ENCODE results near the gene SH2D3A. TPM values are rescaled to one million over a fixed set of nuclear protein-coding genes. Genes with fewer than 3 reads are reported as not detected.
A peak's percentile ranks its signal among the peaks of the same experiment; 100 is the strongest.

The SH2D3A gene
- total and polyA plus RNA-seq, 10 donors, result 7.5 to 17.1 (median 10.2) TPM

GRCh38 chr19:6811378-6811777 lies 44.1 kb upstream of the SH2D3A start:
- intact Hi-C loops (cut with DNase I; ENCODE audit: low total_unique reads), result no loop called here
- DNase-seq, result no peak
- TF ChIP-seq POLR2A (IDR thresholded peaks at IDR 0.05) (no peak), CTCF (IDR thresholded peaks at IDR 0.05 in 8 of 11, conservative IDR thresholded peaks at IDR 0.05 in 3 of 11) (no peak), POLR2AphosphoS5 (IDR thresholded peaks at IDR 0.05) (no peak)
- Histone ChIP-seq H3K36me3 (peaks cover 0 to 33% (median 1%) of the 10 kb centered on the region in 6 donors), H3K27me3 (replicated peaks in 1 of 7) (no peaks in the 10 kb centered on the region), H3K4me1 (peaks cover 0 to 85% (median 17%) of the 10 kb centered on the region in 6 donors), H3K9me3 (no peaks in the 10 kb centered on the region), H3K27ac (peak overlapping the region in 1 of 8 donors; percentile 9), H3K4me3 (no peak overlapping the region)
- WGBS, 5 donors, result 89 to 97% (median 94%) methylated on average over 3 of the region's 3 CpGs

- Histone ChIP-seq H3K36me3 (peaks cover 0 to 26% (median 1%) of the 10 kb centered on the region in 6 donors), H3K27me3 (replicated peaks in 1 of 7) (no peaks in the 10 kb centered on the region), H3K27ac (no peak overlapping the region), H3K4me1 (peaks cover 0 to 85% (median 16%) of the 10 kb centered on the region in 6 donors), H3K4me3 (no peak overlapping the region), H3K9me3 (no peaks in the 10 kb centered on the region)
- no peak for DNase-seq
- TF ChIP-seq POLR2A (IDR thresholded peaks at IDR 0.05) (no peak), CTCF (IDR thresholded peaks at IDR 0.05 in 8 of 11, conservative IDR thresholded peaks at IDR 0.05 in 3 of 11) (no peak)
- intact Hi-C loops (cut with DNase I; ENCODE audit: low total_unique reads), result no loop called here
- 70 to 86% (median 79%) methylated on average over 4 of the region's 4 CpGs for WGBS, 5 donors
These were observed 42.0 kb upstream of the SH2D3A start for GRCh38 chr19:6809262-6809661.

GRCh38 chr19:6808494-6808893 lies 41.3 kb upstream of the SH2D3A start:
- DNase-seq, result no peak
- peaks cover 0 to 85% (median 14%) of the 10 kb centered on the region in 6 donors for H3K4me1 ChIP-seq
- intact Hi-C loops (cut with DNase I; ENCODE audit: low total_unique reads), result no loop called here
- 85 to 100% (median 97%) methylated on average over 1 of the region's 1 CpG for WGBS, 5 donors
- peaks cover 0 to 26% (median 1%) of the 10 kb centered on the region in 6 donors for H3K36me3 ChIP-seq
- H3K9me3 ChIP-seq, result no peaks in the 10 kb centered on the region
- TF ChIP-seq POLR2A (IDR thresholded peaks at IDR 0.05) (no peak), CTCF (IDR thresholded peaks at IDR 0.05 in 8 of 11, conservative IDR thresholded peaks at IDR 0.05 in 3 of 11) (no peak), POLR2AphosphoS5 (IDR thresholded peaks at IDR 0.05) (no peak)
- no peaks in the 10 kb centered on the region for H3K27me3 ChIP-seq (replicated peaks in 1 of 7)
- H3K4me3 ChIP-seq, result no peak overlapping the region
- no peak overlapping the region for H3K27ac ChIP-seq

- Histone ChIP-seq H3K36me3 (peaks cover 0 to 26% (median 1%) of the 10 kb centered on the region in 6 donors), H3K27me3 (replicated peaks in 1 of 7) (no peaks in the 10 kb centered on the region), H3K27ac (no peak overlapping the region), H3K9me3 (no peaks in the 10 kb centered on the region), H3K4me3 (no peak overlapping the region), H3K4me1 (peaks cover 0 to 85% (median 21%) of the 10 kb centered on the region in 6 donors)
- intact Hi-C loops (cut with DNase I; ENCODE audit: low total_unique reads), result no loop called here
- WGBS, 5 donors, result 92 to 98% (median 96%) methylated on average over 5 of the region's 5 CpGs
- TF ChIP-seq POLR2A (IDR thresholded peaks at IDR 0.05) (no peak), POLR2AphosphoS5 (IDR thresholded peaks at IDR 0.05) (no peak), CTCF (IDR thresholded peaks at IDR 0.05 in 8 of 11, conservative IDR thresholded peaks at IDR 0.05 in 3 of 11) (no peak)
- no peak for DNase-seq
These were observed 40.1 kb upstream of the SH2D3A start for GRCh38 chr19:6807291-6807690.

All from spleen (tissue), 11 donors.